B cell (primary cell): ENCODE results near the gene MLLT3.

Experiments
- EZH2 ChIP-seq: IDR thresholded peaks from 2 replicates; pipeline ENCODE4 v1.6.1; 2012; ENCODE audit warnings: borderline replicate concordance, low read depth, mild to moderate bottlenecking, moderate library complexity, low read length; ENCODE audit not compliant: insufficient read depth, poor library complexity, severe bottlenecking
- TF ChIP-seq, protein P1 (sequence below): fragments of 200-600 bp; IDR thresholded peaks from one replicate; pipeline ENCODE4 v1.8.0; 2022; ENCODE audit warnings: antibody characterized with exemption, mild to moderate bottlenecking

DNA sequence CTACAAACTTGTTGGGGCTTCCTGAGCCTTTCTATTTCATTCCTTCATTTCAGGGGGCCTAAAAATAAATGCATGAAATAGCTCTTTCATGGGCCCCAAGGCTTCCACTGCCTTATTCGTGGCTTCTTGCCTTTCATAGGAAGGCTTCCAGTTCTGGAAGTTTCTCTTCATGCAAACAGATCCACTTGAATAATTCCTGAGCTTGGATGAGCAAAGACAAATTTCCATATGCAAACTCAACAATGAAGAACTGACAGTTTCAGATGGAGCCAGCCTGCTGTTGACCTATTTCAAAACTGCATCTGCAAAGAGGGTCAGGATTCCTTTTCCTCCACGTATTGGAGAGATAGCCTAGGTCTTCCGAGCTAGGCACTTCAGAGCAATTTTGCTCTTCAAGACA is 142.1 kb downstream of the MLLT3 start:
- no peak for TF ChIP-seq EZH2
- TF ChIP-seq, protein P1, sequence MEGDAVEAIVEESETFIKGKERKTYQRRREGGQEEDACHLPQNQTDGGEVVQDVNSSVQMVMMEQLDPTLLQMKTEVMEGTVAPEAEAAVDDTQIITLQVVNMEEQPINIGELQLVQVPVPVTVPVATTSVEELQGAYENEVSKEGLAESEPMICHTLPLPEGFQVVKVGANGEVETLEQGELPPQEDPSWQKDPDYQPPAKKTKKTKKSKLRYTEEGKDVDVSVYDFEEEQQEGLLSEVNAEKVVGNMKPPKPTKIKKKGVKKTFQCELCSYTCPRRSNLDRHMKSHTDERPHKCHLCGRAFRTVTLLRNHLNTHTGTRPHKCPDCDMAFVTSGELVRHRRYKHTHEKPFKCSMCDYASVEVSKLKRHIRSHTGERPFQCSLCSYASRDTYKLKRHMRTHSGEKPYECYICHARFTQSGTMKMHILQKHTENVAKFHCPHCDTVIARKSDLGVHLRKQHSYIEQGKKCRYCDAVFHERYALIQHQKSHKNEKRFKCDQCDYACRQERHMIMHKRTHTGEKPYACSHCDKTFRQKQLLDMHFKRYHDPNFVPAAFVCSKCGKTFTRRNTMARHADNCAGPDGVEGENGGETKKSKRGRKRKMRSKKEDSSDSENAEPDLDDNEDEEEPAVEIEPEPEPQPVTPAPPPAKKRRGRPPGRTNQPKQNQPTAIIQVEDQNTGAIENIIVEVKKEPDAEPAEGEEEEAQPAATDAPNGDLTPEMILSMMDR, result no peak
